K562 (cell line): Measurements from ENCODE around the gene BGLAP. TPM values are rescaled to one million over a fixed set of nuclear protein-coding genes. Genes with fewer than 3 reads are reported as not detected.

Experiments
- ATAC-seq: fragments of 200-7000 bp; cut with Tn5 transposase; 3 replicates; pipeline ENCODE4 v1.9.1; 2020; ENCODE audit warnings: moderate library complexity
- BruUV-seq: library from RNA; stranded (reverse); fragments of 400-500 nt; replicated peaks from 2 replicates; lab custom pipeline; 2021; lab: Mats Ljungman, UMichigan
- CTCF ChIA-PET: fragments of 300-600 bp; formaldehyde crosslinking; extraction: SDS; loops from one replicate; lab custom pipeline; 2021; ENCODE audit warnings: low intra/inter-chr PET ratio; lab: Yijun Ruan, JAX
- POLR2A ChIA-PET: fragments of 300-600, 350-650 bp; sonication (Branson Sonifier 250); formaldehyde crosslinking; extraction: SDS; loops from one replicate; lab custom pipeline; 2021; ENCODE audit warnings: antibody characterized with exemption, inconsistent platforms; lab: Yijun Ruan, JAX
- DNase-seq, 4 experiments: peaks; one replicate each; pipeline versions ENCODE4 v3.0.0 to v3.0.0-alpha.2; 2011 to 2018; ENCODE audit warnings: low spot score in 3 of 4, mixed read lengths in 3 of 4; ENCODE audit errors: extremely low read depth in 1 of 4
- FAIRE-seq: peaks from 2 replicates; lab custom pipeline; 2011; peaks lifted over from hg19 to GRCh38; lab: Jason Lieb, UNC
- H2AFZ ChIP-seq: 2 replicates; pipeline ENCODE4 v1.6.0; 2011; ENCODE audit warnings: low read depth, low read length, control low read depth, inconsistent platforms
- H3K27ac ChIP-seq: fragments of 200-600 bp; 3 replicates; pipeline ENCODE4 v1.8.0; 2011; ENCODE audit warnings: low read depth, mild to moderate bottlenecking, control low read depth, inconsistent platforms, low read length, moderate library complexity, mixed read lengths; ENCODE audit errors: extremely low read depth
- H3K27me3 ChIP-seq, 2 experiments: fragments of 300-600 bp in 1 of 2; 2 replicates in 1 of 2; 3 replicates in 1 of 2; pipeline versions ENCODE4 v1.6.0 to v1.8.0; 2011; ENCODE audit warnings: inconsistent platforms in 2 of 2, low read length in 2 of 2, mild to moderate bottlenecking in 1 of 2, mixed read lengths in 1 of 2, moderate library complexity in 1 of 2; ENCODE audit not compliant: control insufficient read depth in 2 of 2, insufficient read depth in 2 of 2
- H3K36me3 ChIP-seq: fragments of 300-600 bp; 3 replicates; pipeline ENCODE4 v1.8.0; 2011; ENCODE audit warnings: mild to moderate bottlenecking, low read length, inconsistent platforms; ENCODE audit not compliant: control insufficient read depth, insufficient read depth
- H3K4me1 ChIP-seq, 2 experiments: fragments of 200-600 bp in 1 of 2; replicated peaks in 1 of 2; 2 replicates in 1 of 2; 3 replicates in 1 of 2; pipeline versions ENCODE4 v1.5.1 to v1.8.0; 2011; ENCODE audit warnings: inconsistent platforms in 2 of 2, low read length in 2 of 2, mild to moderate bottlenecking in 1 of 2, mixed read lengths in 1 of 2, moderate library complexity in 1 of 2; ENCODE audit not compliant: control insufficient read depth in 2 of 2, insufficient read depth in 2 of 2
- H3K4me2 ChIP-seq: 2 replicates; pipeline ENCODE4 v1.6.1; 2011; ENCODE audit warnings: low read length, control low read depth, inconsistent platforms, mixed read lengths; ENCODE audit not compliant: insufficient read depth
- H3K4me3 ChIP-seq: fragments of 200-600 bp; sonication (generic), shearing (Covaris generic); 2 replicates; pipeline ENCODE4 v1.5.1; 2016; ENCODE audit warnings: control low read depth, inconsistent platforms
- H3K79me2 ChIP-seq: fragments of 200-600 bp; 3 replicates; pipeline ENCODE4 v1.8.0; 2011; ENCODE audit warnings: low read length, inconsistent platforms; ENCODE audit not compliant: control insufficient read depth, insufficient read depth
- H3K9ac ChIP-seq, 2 experiments: 2 replicates each; pipeline versions ENCODE4 v1.6.0 to v1.6.1; 2011; ENCODE audit warnings: low read depth in 2 of 2, low read length in 2 of 2, control low read depth in 1 of 2, inconsistent platforms in 1 of 2, mild to moderate bottlenecking in 1 of 2, mixed read lengths in 1 of 2; ENCODE audit not compliant: insufficient read depth in 1 of 2
- H3K9me1 ChIP-seq: one replicate; pipeline ENCODE4 v1.6.0; 2011; ENCODE audit warnings: inconsistent platforms, mild to moderate bottlenecking, low read length, moderate library complexity; ENCODE audit not compliant: control insufficient read depth, insufficient read depth
- H3K9me3 ChIP-seq: replicated peaks from 2 replicates; pipeline ENCODE4 v1.5.1; 2011; ENCODE audit warnings: low read depth, low read length, inconsistent platforms; ENCODE audit not compliant: control insufficient read depth, insufficient read depth
- H4K20me1 ChIP-seq: replicated peaks from 2 replicates; pipeline ENCODE4 v1.6.1; 2011; ENCODE audit warnings: low read length, inconsistent platforms, mixed read lengths; ENCODE audit not compliant: control insufficient read depth, insufficient read depth
- C11orf30 ChIP-seq: fragments of 450-650 bp; IDR thresholded peaks from 2 replicates; pipeline ENCODE4 v1.6.1; 2016; ENCODE audit warnings: low read depth, mild to moderate bottlenecking
- FOXJ2 ChIP-seq: fragments of 200-800 bp; sonication (Bioruptor generic); IDR thresholded peaks from 2 replicates; pipeline ENCODE4 v1.6.1; 2016; ENCODE audit warnings: missing genetic modification characterization, missing compliant biosample characterization
- FOXP1 ChIP-seq: sonication (generic); formaldehyde crosslinking; IDR thresholded peaks from 2 replicates; pipeline ENCODE4 v1.8.0; 2022; ENCODE audit warnings: mild to moderate bottlenecking, missing genetic modification reagents
- HCFC1 ChIP-seq: IDR thresholded peaks from 2 replicates; pipeline ENCODE4 v1.6.1; 2012; ENCODE audit warnings: low read depth, low read length, improper control_type of control experiment
- HDAC6 ChIP-seq: IDR thresholded peaks from 2 replicates; pipeline ENCODE4 v1.6.1; 2012; ENCODE audit warnings: low read depth, mild to moderate bottlenecking, control low read depth, inconsistent platforms, low read length, moderate library complexity
- MEIS2 ChIP-seq: fragments of 450-650 bp; IDR thresholded peaks from 2 replicates; pipeline ENCODE4 v1.6.1; 2014; ENCODE audit warnings: mild to moderate bottlenecking; ENCODE audit not compliant: partially characterized antibody
- PTRF ChIP-seq: fragments of 450-650 bp; IDR thresholded peaks from 2 replicates; pipeline ENCODE4 v1.6.1; 2016; ENCODE audit warnings: mild to moderate bottlenecking, missing genetic modification characterization, missing compliant biosample characterization
- RBM25 ChIP-seq: fragments of 200-400 bp; formaldehyde crosslinking; IDR thresholded peaks from 2 replicates; pipeline ENCODE4 v1.6.1; 2018; ENCODE audit warnings: low read length, low read depth, moderate library complexity; ENCODE audit not compliant: severe bottlenecking
- ZNF175 ChIP-seq: fragments of 200-800 bp; sonication (Bioruptor generic); IDR thresholded peaks from 2 replicates; pipeline ENCODE4 v1.6.1; 2016; ENCODE audit warnings: low read depth, mild to moderate bottlenecking, missing genetic modification characterization, missing compliant biosample characterization
- ZNF197 ChIP-seq: fragments of 200-800 bp; sonication (Bioruptor generic); IDR thresholded peaks from 2 replicates; pipeline ENCODE4 v1.6.1; 2016; ENCODE audit warnings: low read depth, missing genetic modification characterization, missing compliant biosample characterization
- ZNF263 ChIP-seq: sonication (generic); formaldehyde crosslinking; IDR thresholded peaks from 2 replicates; pipeline ENCODE4 v1.8.0; 2022; ENCODE audit warnings: mild to moderate bottlenecking, missing genetic modification reagents, borderline replicate concordance
- ZNF561 ChIP-seq: fragments of 450-650 bp; formaldehyde crosslinking; conservative IDR thresholded peaks from 2 replicates; pipeline ENCODE4 v1.4.0; 2020; ENCODE audit warnings: mild to moderate bottlenecking, moderate library complexity
- ZNF695 ChIP-seq: fragments of 450-650 bp; formaldehyde crosslinking; IDR thresholded peaks from 2 replicates; pipeline ENCODE4 v1.4.0; 2020; ENCODE audit warnings: mild to moderate bottlenecking, moderate library complexity
- ZNF75A ChIP-seq: fragments of 450-650 bp; formaldehyde crosslinking; IDR thresholded peaks from 2 replicates; pipeline ENCODE4 v1.4.0; 2020; ENCODE audit warnings: mild to moderate bottlenecking
- WGBS: fragments of 100-300 bp; shearing (Covaris generic); methylation state at CpG from one replicate; pipeline ENCODE4 v1.1.6; 2016; ENCODE audit warnings: low coverage, mixed read lengths; ENCODE audit not compliant: insufficient coverage; ENCODE audit errors: missing lambda C conversion rate; 5-methylcytosine and 5-hydroxymethylcytosine counted together
- in situ Hi-C: fragments of 300-500 bp; cut with MboI; formaldehyde crosslinking; loops from 4 replicates; pipeline ENCODE4 v1.15.0; 2018; ENCODE audit warnings: inconsistent platforms, mixed read lengths
- intact Hi-C: fragments of 100-400 bp; cut with micrococcal nuclease; formaldehyde crosslinking; loops from 2 replicates; pipeline ENCODE4 v1.14.2; 2022
- polyA plus RNA-seq, 8 experiments: library from polyadenylated mRNA; depleted of rRNA in 4 of 8; stranded (reverse) in 5 of 8; unstranded in 3 of 8; fragments of >200 nt; fragmentation: Nextera tagmentation in 2 of 8; fragmentation: Illumina TruSeq in 1 of 8; extraction: Ambion mirVana in 2 of 8; extraction: Trizol in 1 of 8; gene quantifications; 2 replicates each; pipeline versions ENCODE4 v1.2.1 to v1.2.3, GENCODE V29; 2011 to 2014; ENCODE audit warnings: inconsistent platforms in 1 of 8, missing spikeins in 1 of 8
- total RNA-seq, 7 experiments: library from RNA; depleted of rRNA in 6 of 7; stranded (reverse); fragments of >200 nt in 6 of 7; fragmentation: Illumina TruSeq in 2 of 7; extraction: Trizol in 2 of 7; gene quantifications; 2 replicates each; pipeline versions ENCODE4 v1.2.1 to v1.2.3, GENCODE V29; 2011 to 2021; ENCODE audit warnings: low replicate concordance in 1 of 7
- TF ChIP-seq, protein P1 (sequence below): sonication (generic); formaldehyde crosslinking; IDR thresholded peaks from 2 replicates; pipeline ENCODE4 v1.8.1; 2023; ENCODE audit warnings: missing genetic modification reagents, mild to moderate bottlenecking, borderline replicate concordance

Gene BGLAP
- total and polyA plus RNA-seq, 9 of the 15 experiments (the other 6 are each of a cell fraction or from before 2014, with no cell fraction given): 0.15 to 1.4 (median 0.28) TPM; not detected in 3

DNA sequence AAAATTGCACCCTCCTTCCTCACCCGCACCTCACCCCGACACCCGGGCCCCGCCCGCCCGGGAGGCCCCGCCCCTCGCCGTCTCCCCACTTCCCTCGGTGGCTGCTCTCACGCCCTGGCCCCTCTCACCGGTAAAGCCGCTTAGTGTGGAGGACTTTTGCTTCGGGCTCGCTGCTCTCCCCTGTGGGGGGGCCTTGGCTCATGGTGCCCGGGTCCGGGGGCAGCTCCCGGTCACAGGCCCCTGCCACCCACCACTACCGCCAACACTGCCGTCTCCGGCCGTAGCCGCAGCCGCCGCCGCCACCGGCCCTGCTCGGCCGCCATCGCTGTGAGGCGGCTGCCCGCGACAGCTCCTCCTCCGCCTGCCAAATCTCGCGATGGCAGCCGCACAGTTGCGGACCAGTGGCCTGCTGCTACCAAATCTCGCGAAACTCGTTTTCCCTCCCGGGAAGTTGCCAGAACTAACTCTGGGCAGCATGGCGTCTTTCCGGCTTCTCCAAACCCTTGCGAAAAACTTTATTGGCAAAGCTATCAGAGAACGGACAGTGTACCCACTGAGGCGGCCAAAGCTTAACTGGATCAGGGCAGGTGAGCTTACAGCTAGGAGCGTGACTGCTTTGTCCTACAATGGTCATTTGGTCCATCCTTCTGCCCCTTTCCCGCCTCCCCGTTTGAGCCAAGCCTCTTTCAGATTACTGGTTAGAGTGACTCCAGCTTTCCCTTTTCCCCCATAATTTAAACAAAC is 40.7 kb downstream of the BGLAP start, which contains the start of gene SMG5:
SMG5 (minus strand) TSS at position 347 of the 744 bp plus-strand sequence; CDS start at position 202, 145 bp downstream.
- intact Hi-C loops: no loop called here
- TF ChIP-seq FOXJ2 (tag) (no peak), HCFC1 (peak; percentile 97), ZNF175 (CRISPR knock-in tag) (peak; percentile 65; the same call in 1 of the 2 replicates), ZNF197 (CRISPR knock-in tag) (no peak), PTRF (tag) (no peak), ZNF75A (CRISPR knock-in tag) (0 out of 2 replicates have a peak, but pooled peaks have one; percentile 48), RBM25 (peak; percentile 97), ZNF561 (CRISPR knock-in tag) (no peak), ZNF263 (CRISPR knock-in tag) (no peak), MEIS2 (no peak), HDAC6 (no peak), ZNF695 (CRISPR knock-in tag) (no peak), FOXP1 (CRISPR knock-in tag) (no peak), C11orf30 (peak; percentile 91)
- TF ChIP-seq, protein P1, sequence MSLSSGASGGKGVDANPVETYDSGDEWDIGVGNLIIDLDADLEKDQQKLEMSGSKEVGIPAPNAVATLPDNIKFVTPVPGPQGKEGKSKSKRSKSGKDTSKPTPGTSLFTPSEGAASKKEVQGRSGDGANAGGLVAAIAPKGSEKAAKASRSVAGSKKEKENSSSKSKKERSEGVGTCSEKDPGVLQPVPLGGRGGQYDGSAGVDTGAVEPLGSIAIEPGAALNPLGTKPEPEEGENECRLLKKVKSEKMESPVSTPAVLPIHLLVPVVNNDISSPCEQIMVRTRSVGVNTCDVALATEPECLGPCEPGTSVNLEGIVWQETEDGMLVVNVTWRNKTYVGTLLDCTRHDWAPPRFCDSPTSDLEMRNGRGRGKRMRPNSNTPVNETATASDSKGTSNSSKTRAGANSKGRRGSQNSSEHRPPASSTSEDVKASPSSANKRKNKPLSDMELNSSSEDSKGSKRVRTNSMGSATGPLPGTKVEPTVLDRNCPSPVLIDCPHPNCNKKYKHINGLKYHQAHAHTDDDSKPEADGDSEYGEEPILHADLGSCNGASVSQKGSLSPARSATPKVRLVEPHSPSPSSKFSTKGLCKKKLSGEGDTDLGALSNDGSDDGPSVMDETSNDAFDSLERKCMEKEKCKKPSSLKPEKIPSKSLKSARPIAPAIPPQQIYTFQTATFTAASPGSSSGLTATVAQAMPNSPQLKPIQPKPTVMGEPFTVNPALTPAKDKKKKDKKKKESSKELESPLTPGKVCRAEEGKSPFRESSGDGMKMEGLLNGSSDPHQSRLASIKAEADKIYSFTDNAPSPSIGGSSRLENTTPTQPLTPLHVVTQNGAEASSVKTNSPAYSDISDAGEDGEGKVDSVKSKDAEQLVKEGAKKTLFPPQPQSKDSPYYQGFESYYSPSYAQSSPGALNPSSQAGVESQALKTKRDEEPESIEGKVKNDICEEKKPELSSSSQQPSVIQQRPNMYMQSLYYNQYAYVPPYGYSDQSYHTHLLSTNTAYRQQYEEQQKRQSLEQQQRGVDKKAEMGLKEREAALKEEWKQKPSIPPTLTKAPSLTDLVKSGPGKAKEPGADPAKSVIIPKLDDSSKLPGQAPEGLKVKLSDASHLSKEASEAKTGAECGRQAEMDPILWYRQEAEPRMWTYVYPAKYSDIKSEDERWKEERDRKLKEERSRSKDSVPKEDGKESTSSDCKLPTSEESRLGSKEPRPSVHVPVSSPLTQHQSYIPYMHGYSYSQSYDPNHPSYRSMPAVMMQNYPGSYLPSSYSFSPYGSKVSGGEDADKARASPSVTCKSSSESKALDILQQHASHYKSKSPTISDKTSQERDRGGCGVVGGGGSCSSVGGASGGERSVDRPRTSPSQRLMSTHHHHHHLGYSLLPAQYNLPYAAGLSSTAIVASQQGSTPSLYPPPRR (CRISPR knock-in tag): peak; percentile 89; the same call in 1 of the 2 replicates

More for the DNA sequence above, 40.7 kb downstream of the BGLAP start, which contains the start of gene SMG5:
- Histone ChIP-seq H3K9me1 (no peaks in the 10 kb centered on the region), H3K27me3 (no peaks in the 10 kb centered on the region), H3K27ac (peak within 1 kb of the TSS; percentile 93), H3K9ac (peak within 1 kb of the TSS; percentile 91 to 97), H2AFZ (peak within 1 kb of the TSS; percentile 97), H4K20me1 (peaks cover 11% of the 10 kb centered on the region; the same call in 1 of the 2 replicates), H3K4me3 (peak within 1 kb of the TSS; percentile 97), H3K36me3 (peaks cover 47% of the 10 kb centered on the region), H3K4me2 (peak within 1 kb of the TSS; percentile 100), H3K79me2 (peaks cover 52% of the 10 kb centered on the region), H3K9me3 (no peaks in the 10 kb centered on the region), H3K4me1 (peaks cover 6 to 10% of the 10 kb centered on the region in 2 experiments; a peak in 4 of 5 replicates)
- no TSS peak for BruUV-seq
- 1% methylated on average over 47 of the region's 50 CpGs for WGBS
- ATAC-seq: peak; percentile 96
- ChIA-PET POLR2A (interaction anchor here (0.6 to 6.3 kb wide), 25 partner anchors 9 to 464 kb away, joined by 3 to 63 read pairs (median 4); partner anchors contain the start of genes GLMP, PAQR6 and PMF1), CTCF (no interaction called here)
- DNase-seq: peak; percentile 91 to 98 (median 92)
- in situ Hi-C loops: no loop called here
- FAIRE-seq: peak; percentile 99
